Measurements from ENCODE around the gene CLRN2.
"Not testable (repeated sequence)": the region's sequence is repeated elsewhere in the genome, so short reads cannot be mapped to it uniquely, and the experiment has no call there.

CLRN2 gene

GRCh38 chr4:17544205-17544604, 29.2 kb downstream of the CLRN2 start:
- in situ Hi-C loops (cut with MboI; ENCODE audit: low sequenced_read_pairs): no loop called here

- in situ Hi-C loops (cut with MboI; ENCODE audit: low sequenced_read_pairs): no loop called here
Measured at GRCh38 chr4:17544831-17545234, 29.9 kb downstream of the CLRN2 start.

- in situ Hi-C loops (cut with MboI; ENCODE audit: low sequenced_read_pairs): no loop called here
Measured at GRCh38 chr4:17545374-17546140, 30.6 kb downstream of the CLRN2 start.

GRCh38 chr4:17546222-17546621, 31.3 kb downstream of the CLRN2 start:
- in situ Hi-C loops (cut with MboI; ENCODE audit: low sequenced_read_pairs): no loop called here

GRCh38 chr4:17546678-17547077, 31.7 kb downstream of the CLRN2 start:
- in situ Hi-C loops (cut with MboI; ENCODE audit: low sequenced_read_pairs): no loop called here

GRCh38 chr4:17550549-17550948, 35.6 kb downstream of the CLRN2 start:
- in situ Hi-C loops (cut with MboI; ENCODE audit: low sequenced_read_pairs): no loop called here

GRCh38 chr4:17552427-17552826, 37.5 kb downstream of the CLRN2 start:
- in situ Hi-C loops (cut with MboI; ENCODE audit: low sequenced_read_pairs): no loop called here

GRCh38 chr4:17554568-17554967, 39.6 kb downstream of the CLRN2 start:
- in situ Hi-C loops (cut with MboI; ENCODE audit: low sequenced_read_pairs): no loop called here

GRCh38 chr4:17556498-17556897, 41.5 kb downstream of the CLRN2 start:
- in situ Hi-C loops (cut with MboI; ENCODE audit: low sequenced_read_pairs): no loop called here

GRCh38 chr4:17557880-17558279, 42.9 kb downstream of the CLRN2 start:
- in situ Hi-C loops (cut with MboI; ENCODE audit: low sequenced_read_pairs): no loop called here

GRCh38 chr4:17558941-17559708, 44.2 kb downstream of the CLRN2 start:
- in situ Hi-C loops (cut with MboI; ENCODE audit: low sequenced_read_pairs): no loop called here

GRCh38 chr4:17559709-17560048, 44.7 kb downstream of the CLRN2 start:
- in situ Hi-C loops (cut with MboI; ENCODE audit: low sequenced_read_pairs): no loop called here

- in situ Hi-C loops (cut with MboI; ENCODE audit: low sequenced_read_pairs): no loop called here
Measured at GRCh38 chr4:17560065-17560673, 45.2 kb downstream of the CLRN2 start.

GRCh38 chr4:17561195-17561909, 46.4 kb downstream of the CLRN2 start:
- in situ Hi-C loops (cut with MboI; ENCODE audit: low sequenced_read_pairs): no loop called here

GRCh38 chr4:17562157-17562556, 47.2 kb downstream of the CLRN2 start:
- in situ Hi-C loops (cut with MboI; ENCODE audit: low sequenced_read_pairs): no loop called here

GRCh38 chr4:17565846-17566245, 50.9 kb downstream of the CLRN2 start:
- in situ Hi-C loops (cut with MboI; ENCODE audit: low sequenced_read_pairs): no loop called here

- in situ Hi-C loops (cut with MboI; ENCODE audit: low sequenced_read_pairs): no loop called here
Measured at GRCh38 chr4:17567271-17567670, 52.3 kb downstream of the CLRN2 start.

- in situ Hi-C loops (cut with MboI; ENCODE audit: low sequenced_read_pairs): no loop called here
Measured at GRCh38 chr4:17574206-17574605, 59.2 kb downstream of the CLRN2 start.

GRCh38 chr4:17575177-17575576, 60.2 kb downstream of the CLRN2 start:
- in situ Hi-C loops (cut with MboI; ENCODE audit: low sequenced_read_pairs): not testable (repeated sequence)

Data from hTERT RPE-1 (cell line).